Effector memory CD8-positive, alpha-beta T cell (primary cell): ENCODE data around the gene ZNF701.
"Not testable (repeated sequence)": the region's sequence is repeated elsewhere in the genome, so short reads cannot be mapped to it uniquely, and the experiment has no call there.

Experiments used
- ATAC-seq: fragments of 150-1000 bp; cut with Tn5 transposase; replicated peaks from 2 replicates; pipeline ENCODE4 v1.10.0; 2021; ENCODE audit warnings: mild to moderate bottlenecking, moderate library complexity
- DNase-seq, 3 experiments: peaks; one replicate each; pipeline ENCODE4 v3.0.0; 2021
- H3K27ac Mint-ChIP-seq, 2 donors: one replicate each; pipeline ENCODE4 v1.8.0; 2022; ENCODE audit warnings: mild to moderate bottlenecking in 2 of 2, mixed read lengths in 2 of 2, moderate library complexity in 2 of 2
- H3K27me3 Mint-ChIP-seq, 2 donors: one replicate each; pipeline ENCODE4 v1.8.0; 2022; ENCODE audit warnings: mixed read lengths in 2 of 2
- H3K36me3 Mint-ChIP-seq: one replicate; pipeline ENCODE4 v1.8.0; 2022; ENCODE audit warnings: mild to moderate bottlenecking, moderate library complexity, mixed read lengths; ENCODE audit not compliant: insufficient read depth
- H3K4me1 Mint-ChIP-seq, 2 donors: one replicate each; pipeline ENCODE4 v1.8.0; 2022; ENCODE audit warnings: low read depth in 2 of 2, mixed read lengths in 2 of 2
- H3K4me3 Mint-ChIP-seq, 2 donors: one replicate each; pipeline ENCODE4 v1.8.0; 2022; ENCODE audit warnings: mild to moderate bottlenecking in 2 of 2, mixed read lengths in 2 of 2, moderate library complexity in 2 of 2
- H3K9me3 Mint-ChIP-seq, 2 donors: one replicate each; pipeline ENCODE4 v1.8.0; 2022; ENCODE audit warnings: mixed read lengths in 2 of 2

Gene ZNF701

DNA sequence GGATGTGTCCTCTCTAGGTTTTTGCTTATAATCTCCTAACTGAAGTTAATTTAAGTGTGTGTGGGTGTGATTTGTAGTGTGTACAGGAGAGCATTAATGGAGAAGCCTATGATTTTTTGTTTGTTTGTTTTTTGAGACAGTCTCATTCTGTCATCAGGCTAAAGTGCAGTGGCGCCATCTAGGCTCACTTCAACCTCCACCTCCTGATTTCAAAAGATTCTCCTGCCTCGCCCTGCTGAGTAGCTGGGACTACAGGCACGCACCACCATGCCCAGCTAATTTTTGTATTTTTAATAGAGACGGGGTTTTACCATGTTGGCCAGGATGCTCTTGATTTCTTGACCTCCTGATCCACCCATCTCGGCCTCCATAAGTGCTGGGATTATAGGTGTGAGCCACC lies 20.6 kb downstream of the ZNF701 start:
- Mint-ChIP-seq H3K4me1 (peaks cover 0 to 5% of the 10 kb centered on the region in 2 donors), H3K4me3 (no peak overlapping the region), H3K27me3 (no peaks in the 10 kb centered on the region), H3K27ac (peak overlapping the region in 1 of 2 donors; percentile 44), H3K36me3 (peaks cover 16% of the 10 kb centered on the region), H3K9me3 (no peaks in the 10 kb centered on the region)
- DNase-seq = no peak
- no peak for ATAC-seq

DNA sequence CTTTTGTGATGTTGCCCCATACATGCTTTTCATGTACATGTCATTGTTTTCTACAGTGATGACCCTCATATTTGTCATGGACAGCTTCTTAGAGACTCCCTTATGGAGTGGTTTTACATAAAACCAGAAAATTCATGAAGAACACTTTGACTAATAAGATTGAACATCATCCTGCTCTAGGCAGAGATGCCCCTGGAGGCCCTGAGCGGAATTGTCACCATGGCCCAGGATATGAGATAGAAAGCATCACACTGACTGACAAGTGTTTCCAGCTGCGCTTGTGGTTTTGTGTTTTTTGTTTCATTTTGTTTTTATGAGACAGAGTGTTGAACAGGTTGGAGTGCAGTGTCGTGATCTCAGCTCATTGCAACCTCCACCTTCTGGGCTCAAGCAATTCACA lies 22.2 kb downstream of the ZNF701 start:
- Mint-ChIP-seq H3K4me1 (peaks cover 0 to 5% of the 10 kb centered on the region in 2 donors), H3K9me3 (no peaks in the 10 kb centered on the region), H3K36me3 (peaks cover 19% of the 10 kb centered on the region), H3K27ac (no peak overlapping the region), H3K27me3 (no peaks in the 10 kb centered on the region), H3K4me3 (no peak overlapping the region)
- ATAC-seq (no peak), DNase-seq (no peak)

DNA sequence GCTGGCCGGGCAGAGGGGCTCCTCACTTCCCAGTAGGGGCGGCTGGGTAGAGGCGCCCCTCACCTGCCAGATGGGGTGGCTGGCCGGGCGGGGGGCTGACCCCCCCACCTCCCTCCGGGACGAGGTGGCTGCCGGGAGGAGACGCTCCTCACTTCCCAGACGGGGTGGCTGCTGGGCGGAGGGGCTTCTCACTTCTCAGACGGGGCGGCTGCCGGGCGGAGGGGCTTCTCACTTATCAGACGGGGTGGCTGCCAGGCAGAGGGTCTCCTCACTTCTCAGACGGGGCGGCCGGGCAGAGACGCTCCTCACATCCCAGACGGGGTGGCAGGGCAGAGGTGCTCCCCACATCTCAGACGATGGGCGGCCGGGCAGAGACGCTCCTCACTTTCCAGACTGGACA lies 23.4 kb downstream of the ZNF701 start:
- H3K27ac Mint-ChIP-seq, H3K4me3 Mint-ChIP-seq, ATAC-seq, DNase-seq, H3K9me3 Mint-ChIP-seq, H3K27me3 Mint-ChIP-seq, H3K4me1 Mint-ChIP-seq: not testable (repeated sequence)
- H3K36me3 Mint-ChIP-seq = peaks cover 19% of the 10 kb centered on the region

DNA sequence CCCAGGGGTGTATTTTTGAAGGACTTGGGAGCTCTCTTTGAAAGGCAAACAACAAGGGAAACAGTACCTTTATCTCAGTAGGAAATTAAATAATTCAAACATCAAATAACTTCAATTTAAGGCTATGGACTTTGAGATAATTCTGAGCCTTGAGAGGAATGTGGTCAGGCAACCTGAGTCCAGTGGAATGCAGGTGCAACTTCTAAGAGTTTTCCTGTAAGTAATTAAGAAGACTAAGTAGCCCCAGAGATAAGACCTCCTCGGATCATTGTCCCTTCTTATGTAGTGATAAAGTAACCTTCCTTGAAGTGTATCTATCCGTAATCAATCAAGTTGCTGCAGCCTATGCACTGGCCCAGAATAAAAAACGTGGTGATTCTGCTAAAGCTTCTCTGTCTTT lies 29.2 kb downstream of the ZNF701 start:
- no peak for DNase-seq
- Mint-ChIP-seq H3K9me3 (no peaks in the 10 kb centered on the region), H3K27me3 (no peaks in the 10 kb centered on the region), H3K4me3 (no peak overlapping the region), H3K4me1 (peaks cover 10 to 18% of the 10 kb centered on the region in 2 donors), H3K27ac (no peak overlapping the region), H3K36me3 (peaks cover 15% of the 10 kb centered on the region)
- ATAC-seq = no peak

DNA sequence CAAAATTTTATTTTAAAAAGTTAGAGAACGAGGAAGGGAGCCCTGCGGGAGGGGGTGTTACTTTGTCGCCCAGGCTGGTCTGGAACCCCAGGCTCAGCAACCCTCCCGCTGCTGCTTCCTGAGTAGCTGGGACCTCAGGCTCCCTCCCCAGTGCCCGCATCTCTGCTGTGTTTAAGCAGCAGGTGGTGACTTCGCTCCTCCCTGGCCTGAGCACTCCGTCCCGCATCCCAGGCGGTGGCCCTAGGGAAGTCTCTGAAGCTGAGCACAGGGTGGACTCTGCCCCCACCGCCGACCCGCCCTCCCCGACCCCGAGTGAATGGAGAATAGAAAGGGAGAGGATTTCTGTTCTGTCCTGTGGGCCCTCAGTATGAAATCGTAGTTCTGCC lies 30.5 kb downstream of the ZNF701 start:
- Mint-ChIP-seq H3K4me3 (peak overlapping the region; percentile 84 to 92), H3K27me3 (no peaks in the 10 kb centered on the region), H3K36me3 (peaks cover 12% of the 10 kb centered on the region), H3K4me1 (peaks cover 15 to 22% of the 10 kb centered on the region in 2 donors), H3K27ac (peak overlapping the region; percentile 78 to 93), H3K9me3 (no peaks in the 10 kb centered on the region)
- peak in 1 of 3 experiments; percentile 13 for DNase-seq
- ATAC-seq = peak; percentile 25

DNA sequence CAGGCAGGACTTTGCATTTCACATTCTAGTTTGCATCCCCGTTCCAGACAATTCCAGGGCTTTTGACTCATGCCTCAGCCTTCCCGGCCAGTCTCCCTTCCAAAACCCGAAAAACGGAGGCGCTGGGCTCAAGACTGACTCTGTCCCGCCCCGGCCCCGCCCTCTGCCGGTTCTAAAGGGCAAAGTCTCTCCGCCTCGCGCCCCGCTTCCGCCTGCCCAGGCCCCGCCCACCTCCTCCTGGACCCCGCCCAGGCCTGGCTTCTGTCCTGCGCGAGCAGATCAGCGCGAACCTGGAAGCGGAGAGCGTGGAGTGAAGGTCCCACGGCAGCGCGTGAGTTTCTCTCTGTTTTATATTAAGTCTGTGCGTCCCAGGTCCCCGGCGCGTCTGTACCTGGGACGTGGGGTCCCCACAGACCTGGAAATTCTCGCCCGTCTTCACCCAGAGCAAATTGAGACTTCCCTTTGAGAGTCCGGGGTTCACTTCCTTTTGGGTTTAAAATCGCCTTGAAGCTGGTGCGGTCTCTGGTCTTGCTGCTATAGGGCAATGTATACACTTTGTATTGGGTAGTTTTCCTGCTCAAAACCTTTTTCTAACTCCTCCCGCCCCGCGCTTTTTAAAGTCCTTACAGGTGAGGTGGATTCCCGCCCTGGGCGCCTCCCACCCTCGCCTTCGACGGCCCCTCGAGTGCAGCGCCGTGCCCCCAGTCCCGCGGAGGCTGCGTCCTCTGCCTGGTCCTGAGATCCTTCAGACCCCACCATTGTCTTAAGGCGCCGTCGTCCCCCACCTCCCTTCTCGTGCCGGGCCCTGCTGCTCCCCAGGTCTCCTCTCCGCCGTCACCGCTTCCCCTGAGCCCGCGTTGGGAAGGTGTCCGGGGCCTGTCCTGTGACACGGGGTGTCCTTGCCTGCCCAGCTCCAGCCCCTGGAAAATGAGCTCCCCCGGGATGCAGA lies 31.2 kb downstream of the ZNF701 start:
- DNase-seq (peak; percentile 93 to 94 (median 93)), ATAC-seq (peak; percentile 97)
- peak overlapping the region; percentile 84 to 92 for H3K4me3 Mint-ChIP-seq
- H3K27me3 Mint-ChIP-seq = no peaks in the 10 kb centered on the region
- H3K36me3 Mint-ChIP-seq = peaks cover 10% of the 10 kb centered on the region
- H3K4me1 Mint-ChIP-seq = peaks cover 17 to 22% of the 10 kb centered on the region in 2 donors
- peak overlapping the region; percentile 78 to 93 for H3K27ac Mint-ChIP-seq
- H3K9me3 Mint-ChIP-seq = no peaks in the 10 kb centered on the region

DNA sequence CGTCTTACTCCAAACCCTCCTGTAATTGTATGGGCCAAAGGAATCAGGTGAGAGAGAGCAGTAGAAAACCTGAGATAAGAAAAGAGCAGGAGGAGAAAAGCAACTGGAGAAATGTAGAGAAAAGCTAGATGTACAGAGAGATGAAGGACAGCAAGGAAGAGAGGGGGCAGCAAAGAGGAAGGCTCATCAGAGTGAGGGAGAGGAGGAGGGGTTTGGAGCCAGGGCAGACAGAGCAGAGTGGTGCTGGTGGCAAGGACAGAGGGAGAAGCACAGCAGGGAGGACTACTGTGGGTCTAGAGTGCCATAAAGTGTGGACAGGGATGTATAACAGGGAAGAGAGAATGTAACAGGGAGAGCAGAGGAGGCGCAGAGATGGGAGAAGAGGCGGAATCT lies 31.9 kb downstream of the ZNF701 start:
- H3K9me3 Mint-ChIP-seq = not testable (repeated sequence)

DNA sequence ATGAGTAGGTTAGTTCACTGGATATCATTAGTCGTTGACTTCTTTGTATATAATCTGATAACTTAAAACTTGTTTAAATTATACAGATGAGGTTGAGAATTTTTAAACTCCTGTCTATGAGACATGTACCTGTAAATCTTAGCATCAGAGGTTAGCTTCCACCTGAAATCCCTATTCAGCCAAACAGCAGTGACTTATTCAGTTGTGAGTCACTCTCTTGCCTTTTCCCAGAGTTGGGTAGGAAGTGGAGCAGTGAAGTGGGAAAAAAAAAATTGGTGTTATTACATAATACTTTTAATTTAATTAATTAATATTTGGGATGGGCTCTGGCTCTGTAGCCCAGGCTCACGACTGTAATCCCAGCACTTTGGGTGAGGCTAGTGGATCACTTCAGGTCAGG lies 32.9 kb downstream of the ZNF701 start:
- ATAC-seq (no peak), DNase-seq (no peak)
- Mint-ChIP-seq H3K27me3 (no peaks in the 10 kb centered on the region), H3K27ac (peak overlapping the region in 1 of 2 donors; percentile 6), H3K4me1 (peaks cover 20 to 26% of the 10 kb centered on the region in 2 donors), H3K36me3 (peaks cover 6% of the 10 kb centered on the region), H3K9me3 (no peaks in the 10 kb centered on the region), H3K4me3 (peak overlapping the region; percentile 84 to 92)

More for the DNA sequence above, 31.9 kb downstream of the ZNF701 start:
- H3K27me3 Mint-ChIP-seq, H3K36me3 Mint-ChIP-seq, DNase-seq, ATAC-seq: not testable (repeated sequence)
- peak overlapping the region; percentile 84 to 92 for H3K4me3 Mint-ChIP-seq
- H3K27ac Mint-ChIP-seq = peak overlapping the region; percentile 78 to 93
- H3K4me1 Mint-ChIP-seq = peaks cover 19 to 22% of the 10 kb centered on the region in 2 donors

DNA sequence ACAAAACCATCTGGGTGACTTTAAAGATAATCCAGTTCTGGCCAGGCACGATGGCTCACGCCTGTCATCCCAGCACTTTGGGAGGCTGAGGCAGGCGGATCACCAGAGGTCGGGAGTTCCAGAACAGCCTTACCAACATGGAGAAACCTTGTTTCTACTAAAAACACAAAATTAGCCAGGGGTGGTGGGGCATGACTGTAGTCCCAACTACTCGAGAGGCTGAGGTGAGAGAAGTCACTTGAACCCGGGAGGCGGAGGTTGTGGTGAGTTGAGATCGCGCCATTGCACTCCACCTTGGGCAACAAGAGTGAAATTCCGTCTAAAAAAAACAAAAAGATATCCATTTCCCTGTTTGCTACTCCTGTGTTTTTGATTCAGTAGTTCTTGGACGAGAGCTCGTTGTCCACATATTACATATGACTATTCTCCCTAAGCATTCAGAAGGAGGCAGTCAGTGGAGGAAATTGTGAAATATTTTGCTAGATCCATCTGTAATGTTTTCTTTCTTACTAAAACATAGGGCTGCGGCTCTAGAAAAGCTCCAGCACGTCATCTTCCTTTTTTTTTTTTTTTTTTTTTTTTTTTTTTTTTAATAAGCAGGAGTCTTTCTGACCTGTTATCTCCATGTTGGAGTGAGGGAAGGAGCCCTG lies 33.6 kb downstream of the ZNF701 start:
- Mint-ChIP-seq H3K9me3 (no peaks in the 10 kb centered on the region), H3K27me3 (no peaks in the 10 kb centered on the region), H3K4me3 (no peak overlapping the region), H3K27ac (no peak overlapping the region), H3K4me1 (peaks cover 20 to 27% of the 10 kb centered on the region in 2 donors), H3K36me3 (peaks cover 6% of the 10 kb centered on the region)
- DNase-seq (no peak), ATAC-seq (no peak)

DNA sequence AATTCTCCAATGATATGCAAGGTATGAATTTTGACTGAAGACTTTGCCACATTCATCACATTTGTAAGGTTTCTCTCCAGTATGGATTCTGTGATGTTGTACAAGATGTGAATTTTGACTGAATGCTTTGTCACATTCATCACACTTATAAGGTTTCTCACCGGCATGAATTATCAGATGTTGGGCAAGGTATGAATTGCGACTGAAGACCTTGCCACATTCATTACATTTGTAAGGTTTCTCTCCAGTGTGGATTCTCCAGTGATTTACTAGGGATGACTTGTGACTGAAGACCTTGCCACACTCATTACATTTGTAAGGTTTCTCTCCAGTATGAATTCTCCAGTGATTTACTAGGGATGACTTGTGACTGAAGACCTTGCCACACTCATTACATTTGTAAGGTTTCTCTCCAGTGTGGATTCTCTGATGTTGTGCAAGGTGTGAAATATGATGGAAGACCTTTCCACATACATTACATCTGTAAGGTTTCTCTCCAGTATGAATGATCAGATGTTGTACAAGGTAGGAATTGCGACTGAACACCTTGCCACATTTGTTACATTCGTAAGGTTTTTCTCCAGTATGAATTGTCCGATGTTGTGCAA lies 43.3 kb downstream of the ZNF701 start:
- Mint-ChIP-seq H3K4me1 (peaks cover 0 to 9% of the 10 kb centered on the region in 2 donors), H3K27me3 (no peaks in the 10 kb centered on the region)

DNA sequence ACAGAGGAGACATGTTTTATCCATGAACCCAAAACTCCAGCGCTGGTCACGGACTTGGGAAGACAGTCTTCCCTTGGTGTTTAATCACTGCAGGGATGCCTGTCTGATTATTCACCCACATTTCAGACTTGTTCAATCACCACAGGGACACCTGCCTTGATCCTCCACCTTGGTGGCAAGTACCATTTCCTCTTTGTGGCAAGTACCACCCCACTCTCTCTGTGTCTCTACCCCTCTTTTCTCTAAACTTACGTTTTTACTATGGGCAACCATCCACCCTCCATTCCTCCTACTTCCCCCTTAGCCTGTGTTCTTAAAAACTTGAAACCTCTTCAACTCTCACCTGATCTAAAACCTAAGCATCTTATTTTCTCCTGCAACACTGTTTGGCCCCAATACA lies 51.3 kb downstream of the ZNF701 start:
- Mint-ChIP-seq H3K36me3 (peaks cover 15% of the 10 kb centered on the region), H3K27ac (peak overlapping the region in 1 of 2 donors; percentile 69), H3K27me3 (no peaks in the 10 kb centered on the region), H3K4me3 (no peak overlapping the region), H3K9me3 (peaks cover 0 to 7% of the 10 kb centered on the region in 2 donors), H3K4me1 (peaks cover 16 to 26% of the 10 kb centered on the region in 2 donors)
- no peak for ATAC-seq
- DNase-seq = no peak

More for the DNA sequence above, 43.3 kb downstream of the ZNF701 start:
- Mint-ChIP-seq H3K9me3 (peaks cover 2 to 7% of the 10 kb centered on the region in 2 donors), H3K36me3 (peaks cover 57% of the 10 kb centered on the region), H3K4me3 (no peak overlapping the region), H3K27ac (no peak overlapping the region)
- DNase-seq (no peak), ATAC-seq (no peak)

DNA sequence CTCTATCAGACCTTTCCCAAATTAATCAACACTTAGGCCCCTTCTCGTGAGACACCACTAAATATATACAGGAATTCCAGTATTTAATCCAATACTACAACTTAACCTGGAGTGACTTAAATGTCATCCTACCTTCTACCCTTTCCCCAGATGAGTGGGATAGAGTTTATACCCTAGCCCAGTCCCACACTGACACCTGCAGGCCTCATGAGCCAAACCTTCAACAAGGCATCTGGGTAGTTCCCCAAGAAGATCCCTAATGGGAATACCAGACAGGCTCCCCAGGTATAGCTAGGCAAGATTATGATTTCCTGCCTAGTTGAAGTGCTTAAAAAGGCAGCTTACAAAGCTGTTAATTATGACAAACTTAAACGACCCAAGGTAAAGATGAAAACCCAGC lies 52.2 kb downstream of the ZNF701 start:
- Mint-ChIP-seq H3K36me3 (peaks cover 10% of the 10 kb centered on the region), H3K9me3 (peaks cover 0 to under 1% of the 10 kb centered on the region in 2 donors), H3K4me1 (peaks cover 16 to 26% of the 10 kb centered on the region in 2 donors), H3K4me3 (no peak overlapping the region), H3K27ac (peak overlapping the region in 1 of 2 donors; percentile 69), H3K27me3 (no peaks in the 10 kb centered on the region)
- DNase-seq = no peak
- no peak for ATAC-seq

DNA sequence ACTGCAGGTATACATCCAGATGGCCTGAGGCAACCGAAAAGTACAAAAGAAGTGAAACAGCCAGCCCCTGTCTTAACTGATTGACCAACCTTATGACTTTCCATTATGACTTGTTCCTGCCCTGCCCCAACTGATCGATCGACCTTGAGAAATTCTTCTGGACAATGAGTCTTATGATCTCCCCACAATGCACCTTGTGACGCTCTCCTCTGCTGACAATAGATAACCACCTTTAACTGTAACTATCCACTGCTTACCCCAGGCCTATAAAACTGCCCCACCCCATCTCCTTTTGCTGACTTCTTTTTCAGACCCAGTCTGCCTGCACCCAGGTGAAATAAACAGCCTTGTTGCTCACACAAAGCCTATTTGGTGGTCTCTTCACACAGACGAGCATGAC lies 56.8 kb downstream of the ZNF701 start:
- ATAC-seq = no peak
- Mint-ChIP-seq H3K36me3 (peaks cover 16% of the 10 kb centered on the region), H3K27ac (no peak overlapping the region), H3K9me3 (no peaks in the 10 kb centered on the region), H3K27me3 (no peaks in the 10 kb centered on the region), H3K4me1 (peaks cover 27 to 35% of the 10 kb centered on the region in 2 donors), H3K4me3 (no peak overlapping the region)
- DNase-seq = no peak
